GM21360 (cell line): ENCODE measurements around the gene GPD1.
A peak's percentile ranks its signal among the peaks of the same experiment; 100 is the strongest.
"Not testable (repeated sequence)": the region's sequence is repeated elsewhere in the genome, so short reads cannot be mapped to it uniquely, and the experiment has no call there.

Source experiments
- ATAC-seq: cut with Tn5 transposase; IDR thresholded peaks from one replicate; pipeline ENCODE4 v1.9.1; 2021; ENCODE audit warnings: mild to moderate bottlenecking, moderate library complexity; ENCODE audit not compliant: unreplicated experiment

The GPD1 gene

GRCh38 chr12:50073206-50073605, 30.6 kb upstream of the GPD1 start:
- ATAC-seq, result no peak

- no peak for ATAC-seq
Observed at GRCh38 chr12:50073712-50074111, 30.1 kb upstream of the GPD1 start.

GRCh38 chr12:50074936-50075807, 28.6 kb upstream of the GPD1 start:
- peak; percentile 67 for ATAC-seq

- no peak for ATAC-seq
Observed at GRCh38 chr12:50075808-50076170, 28.0 kb upstream of the GPD1 start.

- no peak for ATAC-seq
Observed at GRCh38 chr12:50077099-50077498, 26.7 kb upstream of the GPD1 start.

GRCh38 chr12:50078281-50078680, 25.5 kb upstream of the GPD1 start:
- ATAC-seq, result no peak

GRCh38 chr12:50079771-50080170, 24.0 kb upstream of the GPD1 start:
- no peak for ATAC-seq

- no peak for ATAC-seq
Observed at GRCh38 chr12:50081096-50081808, 22.6 kb upstream of the GPD1 start.

GRCh38 chr12:50082644-50083043, 21.2 kb upstream of the GPD1 start:
- no peak for ATAC-seq

- no peak for ATAC-seq
Observed at GRCh38 chr12:50083301-50083700, 20.5 kb upstream of the GPD1 start.

- not testable (repeated sequence) for ATAC-seq
Observed at GRCh38 chr12:50084409-50084774, 19.4 kb upstream of the GPD1 start.

- peak; percentile 76 for ATAC-seq
Observed at GRCh38 chr12:50084775-50085614, 18.8 kb upstream of the GPD1 start, which contains the start of gene SMARCD1. Gene SMARCD1 (plus strand): TSS chr12:50085342. CDS start chr12:50085370, 28 bp downstream.

- no peak for ATAC-seq
Observed at GRCh38 chr12:50085615-50086072, 18.2 kb upstream of the GPD1 start.

- ATAC-seq, result no peak
Observed at GRCh38 chr12:50086148-50086547, 17.7 kb upstream of the GPD1 start.

GRCh38 chr12:50087151-50087550, 16.7 kb upstream of the GPD1 start:
- no peak for ATAC-seq

GRCh38 chr12:50087995-50088394, 15.8 kb upstream of the GPD1 start:
- no peak for ATAC-seq

GRCh38 chr12:50088577-50089335, 15.1 kb upstream of the GPD1 start:
- no peak for ATAC-seq

- no peak for ATAC-seq
Observed at GRCh38 chr12:50089730-50090129, 14.1 kb upstream of the GPD1 start.

GRCh38 chr12:50090391-50090790, 13.4 kb upstream of the GPD1 start:
- no peak for ATAC-seq

- no peak for ATAC-seq
Observed at GRCh38 chr12:50097952-50098351, 5.9 kb upstream of the GPD1 start.
